ENCODE data around the gene HMGN3.

Gene HMGN3

GRCh38 chr6:79184641-79185040 lies 49.8 kb downstream of the HMGN3 start:
- no peak for DNase-seq (ENCODE audit: low spot score)

GRCh38 chr6:79184086-79184485 lies 50.4 kb downstream of the HMGN3 start:
- no peak for DNase-seq (ENCODE audit: low spot score)

GRCh38 chr6:79180052-79180451 lies 54.4 kb downstream of the HMGN3 start:
- no peak for DNase-seq (ENCODE audit: low spot score)

GRCh38 chr6:79173378-79173777 lies 61.1 kb downstream of the HMGN3 start:
- DNase-seq (ENCODE audit: low spot score), result no peak

- no peak for DNase-seq (ENCODE audit: low spot score)
These were observed 63.5 kb downstream of the HMGN3 start for GRCh38 chr6:79170959-79171358.

GRCh38 chr6:79170431-79170830 lies 64.1 kb downstream of the HMGN3 start:
- DNase-seq (ENCODE audit: low spot score), result no peak

GRCh38 chr6:79168695-79168980 lies 65.8 kb downstream of the HMGN3 start:
- no peak for DNase-seq (ENCODE audit: low spot score)

- DNase-seq (ENCODE audit: low spot score), result no peak
These were observed 66.4 kb downstream of the HMGN3 start for GRCh38 chr6:79167931-79168694.

- no peak for DNase-seq (ENCODE audit: low spot score)
These were observed 74.6 kb downstream of the HMGN3 start for GRCh38 chr6:79159846-79160245.

- no peak for DNase-seq (ENCODE audit: low spot score)
These were observed 75.5 kb downstream of the HMGN3 start for GRCh38 chr6:79158856-79159516.

- no peak for DNase-seq (ENCODE audit: low spot score)
These were observed 76.4 kb downstream of the HMGN3 start for GRCh38 chr6:79157961-79158644.

GRCh38 chr6:79152269-79152737 lies 82.2 kb downstream of the HMGN3 start:
- no peak for DNase-seq (ENCODE audit: low spot score)

All from CD4-positive, alpha-beta T cell treated with Interleukin-6 at 100 ng/mL for 8 hours (primary cell).